MG63 (cell line): ENCODE results near the gene CASP4. TPM values are rescaled to one million over a fixed set of nuclear protein-coding genes. Genes with fewer than 3 reads are reported as not detected.
"Not testable (repeated sequence)": the region's sequence is repeated elsewhere in the genome, so short reads cannot be mapped to it uniquely, and the experiment has no call there.

Experiments used
- DNase-seq: peaks from one replicate; pipeline ENCODE4 v3.0.0-alpha.2; 2020
- H3K27me3 ChIP-seq: fragments of 250-450 bp; sonication (Bioruptor Pico); 2 replicates; pipeline ENCODE4 v1.5.1; 2020; ENCODE audit warnings: mild to moderate bottlenecking, moderate library complexity
- H3K36me3 ChIP-seq: fragments of 250-450 bp; sonication (Bioruptor Pico); 2 replicates; pipeline ENCODE4 v1.5.1; 2020; ENCODE audit warnings: mild to moderate bottlenecking, moderate library complexity
- H3K4me3 ChIP-seq: fragments of 250-450 bp; sonication (Bioruptor Pico); 2 replicates; pipeline ENCODE4 v1.5.1; 2020; ENCODE audit warnings: mild to moderate bottlenecking, moderate library complexity
- H3K9me3 ChIP-seq: fragments of 250-450 bp; sonication (Bioruptor Pico); 2 replicates; pipeline ENCODE4 v1.5.1; 2020; ENCODE audit warnings: mild to moderate bottlenecking, moderate library complexity
- total RNA-seq: library from RNA; depleted of rRNA; stranded (reverse); fragments of >200 nt; shearing (Covaris generic); gene quantifications from 2 replicates; pipeline ENCODE4 v1.2.3, GENCODE V29; 2014; ENCODE audit warnings: low replicate concordance

Gene CASP4
- total RNA-seq, 1 experiment from 2014 or later, result 64.4 TPM

DNA sequence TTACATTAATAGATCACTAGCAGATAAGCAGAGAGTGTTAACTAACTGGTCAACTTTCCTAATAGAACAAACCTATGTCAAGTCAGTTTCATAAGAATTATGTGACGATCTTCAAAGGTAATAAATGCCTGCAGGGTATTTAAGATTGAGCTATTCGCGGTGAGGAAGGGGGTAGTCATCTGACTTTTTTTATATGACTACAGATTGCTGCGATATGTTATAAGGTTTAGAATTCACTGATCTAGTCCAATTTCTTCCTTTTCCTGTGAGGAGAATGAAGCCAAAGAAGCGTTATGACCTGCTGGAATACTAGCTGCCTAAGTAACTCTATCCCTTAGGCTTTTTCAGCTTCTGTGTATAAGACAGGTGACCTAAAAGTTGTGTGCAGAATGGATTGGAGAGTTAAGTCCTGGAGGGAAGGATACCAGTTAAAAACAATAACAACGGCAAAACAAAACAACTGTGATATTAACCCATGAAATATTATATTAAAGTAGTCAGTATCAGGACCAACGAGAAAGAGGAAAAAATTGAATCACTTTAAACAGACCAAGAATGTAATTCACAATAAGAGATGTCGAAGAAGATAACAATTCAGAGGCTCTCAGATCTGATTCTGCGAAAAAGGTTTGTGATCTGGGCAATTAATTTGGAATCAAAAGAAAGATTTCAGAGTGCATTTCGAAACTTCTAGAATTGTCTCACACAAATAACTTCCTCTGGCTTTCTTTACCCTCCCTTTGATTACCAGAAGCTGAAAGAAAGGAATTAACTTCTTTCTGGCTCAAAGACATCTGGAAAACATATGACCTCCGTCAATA is 630 bp downstream of the CASP4 start:
- H3K27me3 ChIP-seq, result no peaks in the 10 kb centered on the region
- no peaks in the 10 kb centered on the region for H3K36me3 ChIP-seq
- no peak for DNase-seq
- H3K9me3 ChIP-seq, result no peaks in the 10 kb centered on the region
- H3K4me3 ChIP-seq, result peak overlapping the region; percentile 62

DNA sequence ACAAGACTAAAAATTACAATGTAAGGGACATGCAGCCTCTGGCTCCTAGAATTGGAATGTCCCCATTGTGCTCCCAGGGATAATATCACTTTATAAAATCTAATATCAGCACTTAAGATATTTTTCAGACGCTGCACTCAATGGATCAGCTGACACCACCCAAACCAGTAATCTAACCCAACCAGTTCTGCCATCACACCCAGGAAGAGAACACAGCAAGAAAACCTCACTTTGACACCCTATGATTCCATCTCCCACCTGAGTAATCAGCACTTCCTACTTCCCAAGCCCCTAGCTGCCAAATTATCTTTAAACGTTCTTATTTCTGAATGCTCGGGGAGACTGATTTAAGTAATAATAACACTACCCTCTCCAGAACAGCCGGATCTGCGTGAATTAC is 2.6 kb downstream of the CASP4 start:
- no peak for DNase-seq
- Histone ChIP-seq H3K9me3 (no peaks in the 10 kb centered on the region), H3K27me3 (no peaks in the 10 kb centered on the region), H3K36me3 (peaks cover 2% of the 10 kb centered on the region; the same call in 1 of the 2 replicates), H3K4me3 (no peak overlapping the region)

DNA sequence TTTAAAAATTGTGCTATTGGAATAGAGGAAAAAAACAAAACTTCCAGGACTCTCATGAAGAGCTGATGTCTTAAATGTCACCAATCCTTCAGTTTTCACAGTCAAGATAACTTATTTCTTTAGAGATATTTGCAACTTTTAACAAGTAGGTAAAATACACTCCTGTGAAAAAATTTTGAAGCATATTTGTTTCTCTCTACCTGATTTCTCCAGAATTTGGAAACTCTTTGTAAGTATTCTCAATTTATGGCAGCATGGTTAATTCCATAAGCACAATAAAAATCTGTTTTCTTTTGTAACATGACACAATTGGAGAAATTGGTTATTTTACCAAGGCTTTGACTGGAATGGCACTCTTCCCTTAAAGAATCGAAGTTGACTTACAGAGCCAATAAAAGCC is 4.1 kb downstream of the CASP4 start:
- no peaks in the 10 kb centered on the region for H3K9me3 ChIP-seq
- H3K36me3 ChIP-seq, result peaks cover 2% of the 10 kb centered on the region; the same call in 1 of the 2 replicates
- no peak for DNase-seq
- H3K4me3 ChIP-seq, result no peak overlapping the region
- H3K27me3 ChIP-seq, result no peaks in the 10 kb centered on the region

DNA sequence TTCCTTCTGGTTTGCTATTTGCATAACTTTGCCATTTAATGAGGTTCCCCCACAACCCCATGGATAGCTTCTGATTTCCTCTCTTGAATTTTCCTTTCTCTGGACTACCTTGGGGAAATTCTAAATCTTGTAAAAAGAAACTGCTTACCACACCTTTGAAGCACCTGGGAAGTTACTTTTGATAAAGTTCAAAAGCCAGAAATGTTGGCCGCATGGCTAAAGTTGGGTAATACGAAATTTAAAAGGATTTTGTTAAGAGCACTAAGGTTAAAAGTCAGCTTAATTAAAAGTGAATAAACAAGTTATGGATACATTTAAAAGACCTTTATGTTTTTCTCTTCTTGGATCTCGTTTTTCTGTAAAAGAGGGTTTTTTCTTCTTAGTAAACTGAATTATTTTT is 5.5 kb downstream of the CASP4 start:
- no peaks in the 10 kb centered on the region for H3K27me3 ChIP-seq
- no peaks in the 10 kb centered on the region for H3K9me3 ChIP-seq
- no peak overlapping the region for H3K4me3 ChIP-seq
- DNase-seq, result no peak
- H3K36me3 ChIP-seq, result peaks cover 2% of the 10 kb centered on the region; the same call in 1 of the 2 replicates

DNA sequence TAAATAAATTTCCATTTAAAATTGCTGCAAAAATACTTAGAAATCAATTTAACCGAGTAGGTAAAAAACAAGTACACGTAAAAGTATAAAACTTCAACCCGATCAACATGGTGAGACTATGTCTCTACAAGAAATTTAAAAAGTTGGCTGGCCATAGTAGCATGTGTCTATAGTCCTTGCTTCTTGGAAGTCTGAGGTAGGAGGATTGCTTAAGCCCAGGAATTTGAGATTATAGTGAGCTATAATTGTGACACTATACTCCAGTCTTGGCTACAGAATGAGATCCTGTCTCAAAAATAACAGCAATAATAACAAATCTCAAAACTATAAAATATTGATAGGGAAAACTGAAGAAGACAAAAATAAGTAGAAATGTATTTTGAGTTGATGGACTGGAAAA is 11.1 kb downstream of the CASP4 start:
- no peaks in the 10 kb centered on the region for H3K9me3 ChIP-seq
- H3K36me3 ChIP-seq, result peaks cover 17% of the 10 kb centered on the region
- no peaks in the 10 kb centered on the region for H3K27me3 ChIP-seq
- DNase-seq, result no peak
- H3K4me3 ChIP-seq, result no peak overlapping the region

DNA sequence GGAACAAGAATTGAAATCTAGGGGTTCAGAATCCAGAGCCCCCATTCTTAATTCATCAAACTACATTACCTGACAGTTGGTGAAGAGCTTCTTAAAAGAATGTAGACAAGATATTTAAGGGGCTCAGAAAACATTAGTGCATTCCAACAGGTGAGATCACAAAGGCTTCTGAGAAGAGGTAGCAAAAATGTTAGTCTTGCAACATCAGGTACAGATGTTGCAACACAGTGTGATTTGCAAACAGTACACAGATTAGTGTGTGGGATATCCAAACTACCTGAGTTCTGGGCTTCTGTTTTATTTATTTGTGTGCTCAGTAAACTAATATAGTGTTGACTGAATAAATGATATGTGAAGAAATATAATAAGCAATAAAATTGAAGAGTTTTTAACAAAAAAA is 11.8 kb downstream of the CASP4 start:
- Histone ChIP-seq H3K4me3 (no peak overlapping the region), H3K27me3 (no peaks in the 10 kb centered on the region), H3K36me3 (peaks cover 17% of the 10 kb centered on the region), H3K9me3 (no peaks in the 10 kb centered on the region)
- no peak for DNase-seq

DNA sequence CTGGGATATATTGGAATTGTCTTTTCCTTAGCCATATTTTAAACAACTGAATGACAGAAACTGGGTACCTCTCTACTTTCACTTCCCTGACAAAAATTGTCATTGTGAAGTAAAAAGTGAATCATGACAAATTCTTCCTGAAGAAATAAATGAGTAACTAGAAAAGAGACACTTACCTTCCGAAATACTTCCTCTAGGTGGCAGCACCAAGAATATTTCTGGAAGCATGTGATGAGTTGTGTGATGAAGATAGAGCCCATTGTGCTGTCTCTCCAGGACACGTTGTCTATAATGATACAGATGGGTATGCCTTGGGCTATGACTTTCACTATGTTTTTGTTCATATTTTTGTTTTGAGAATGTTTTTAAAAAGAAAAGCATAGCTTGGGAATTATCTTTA is 21.5 kb downstream of the CASP4 start:
- peaks cover 32% of the 10 kb centered on the region for H3K36me3 ChIP-seq
- no peaks in the 10 kb centered on the region for H3K27me3 ChIP-seq
- no peaks in the 10 kb centered on the region for H3K9me3 ChIP-seq
- no peak overlapping the region for H3K4me3 ChIP-seq
- peak; percentile 4 for DNase-seq

DNA sequence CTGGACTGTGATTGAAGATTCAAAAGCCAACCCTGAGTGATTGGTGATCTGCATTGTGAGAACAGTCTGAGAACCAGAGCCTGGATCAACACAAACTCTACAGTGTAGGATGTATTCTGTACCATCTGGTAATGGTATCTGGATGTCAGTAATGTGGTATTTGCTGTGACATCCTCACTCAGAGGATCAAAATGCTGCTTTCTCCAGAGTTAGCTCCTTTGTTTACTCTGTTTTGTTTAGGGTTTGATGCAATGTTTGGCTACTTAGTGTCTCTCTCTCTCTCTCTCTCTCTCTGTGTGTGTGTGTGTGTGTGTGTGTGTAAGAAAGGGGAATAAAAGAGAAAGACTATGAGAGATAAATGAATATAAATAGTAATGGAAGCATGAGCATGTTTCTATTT is 24.3 kb downstream of the CASP4 start:
- H3K36me3 ChIP-seq, result peaks cover 14% of the 10 kb centered on the region
- H3K9me3 ChIP-seq, result no peaks in the 10 kb centered on the region
- DNase-seq, result no peak
- no peaks in the 10 kb centered on the region for H3K27me3 ChIP-seq
- no peak overlapping the region for H3K4me3 ChIP-seq

DNA sequence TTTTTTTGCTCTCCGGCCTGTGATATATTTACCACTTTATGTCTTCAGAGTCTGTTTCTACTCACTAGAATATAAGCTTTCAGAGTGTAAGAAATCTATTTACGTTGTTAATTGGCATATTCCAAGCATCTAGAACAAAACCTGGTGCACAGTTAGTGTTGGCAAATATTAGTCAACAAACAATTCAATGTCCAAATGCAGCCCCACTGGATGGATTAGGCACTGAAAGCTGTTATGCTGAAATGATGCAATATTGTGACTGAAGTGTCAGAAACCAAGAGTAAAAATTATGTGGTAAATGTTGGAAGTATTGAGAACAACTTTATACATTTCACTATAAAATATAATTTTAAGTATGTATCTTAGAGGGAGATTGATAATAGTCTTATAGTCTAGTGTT is 24.8 kb downstream of the CASP4 start:
- H3K9me3 ChIP-seq, result no peaks in the 10 kb centered on the region
- DNase-seq, result no peak
- H3K4me3 ChIP-seq, result no peak overlapping the region
- H3K27me3 ChIP-seq, result no peaks in the 10 kb centered on the region
- peaks cover 10% of the 10 kb centered on the region for H3K36me3 ChIP-seq

DNA sequence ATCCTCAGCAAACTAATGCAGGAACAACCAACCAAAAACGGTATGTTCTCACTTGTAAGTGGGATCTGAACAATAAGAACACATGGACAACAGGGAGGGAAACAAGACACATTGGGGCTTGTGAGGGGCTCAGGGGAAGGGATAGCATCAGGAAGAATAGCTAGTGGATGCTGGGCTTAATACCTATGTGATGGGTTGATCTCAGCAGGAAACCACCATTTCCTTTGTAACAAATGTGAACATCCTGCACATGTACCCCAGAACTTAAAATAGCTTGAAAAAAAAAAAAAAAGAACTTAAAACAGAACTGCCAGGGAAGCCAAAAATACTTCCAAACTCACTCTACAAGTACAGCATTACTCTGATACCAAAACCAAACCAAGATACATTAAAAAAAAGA is 33.8 kb downstream of the CASP4 start:
- H3K4me3 ChIP-seq, result no peak overlapping the region
- DNase-seq, result no peak
- no peaks in the 10 kb centered on the region for H3K27me3 ChIP-seq
- H3K9me3 ChIP-seq, result no peaks in the 10 kb centered on the region
- H3K36me3 ChIP-seq, result no peaks in the 10 kb centered on the region

DNA sequence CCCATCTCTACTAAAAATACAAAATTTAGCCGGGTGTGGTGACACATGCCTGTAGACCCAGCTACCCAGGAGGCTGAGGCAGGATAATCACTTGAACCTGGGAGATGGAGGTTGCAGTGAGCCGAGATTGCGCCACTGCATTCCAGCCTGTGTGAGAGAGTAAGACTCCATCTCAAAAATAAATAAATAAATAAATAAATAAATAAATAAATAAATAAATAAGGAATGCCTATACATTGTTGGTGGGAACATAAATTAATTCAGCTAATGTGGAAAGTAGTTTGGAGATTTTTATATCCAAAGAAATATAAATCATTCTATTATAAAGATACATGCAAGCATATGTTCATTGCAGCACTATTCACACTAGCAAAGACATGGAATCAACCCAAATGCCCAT is 34.3 kb downstream of the CASP4 start:
- not testable (repeated sequence) for H3K27me3 ChIP-seq, H3K9me3 ChIP-seq, H3K36me3 ChIP-seq, DNase-seq, H3K4me3 ChIP-seq

DNA sequence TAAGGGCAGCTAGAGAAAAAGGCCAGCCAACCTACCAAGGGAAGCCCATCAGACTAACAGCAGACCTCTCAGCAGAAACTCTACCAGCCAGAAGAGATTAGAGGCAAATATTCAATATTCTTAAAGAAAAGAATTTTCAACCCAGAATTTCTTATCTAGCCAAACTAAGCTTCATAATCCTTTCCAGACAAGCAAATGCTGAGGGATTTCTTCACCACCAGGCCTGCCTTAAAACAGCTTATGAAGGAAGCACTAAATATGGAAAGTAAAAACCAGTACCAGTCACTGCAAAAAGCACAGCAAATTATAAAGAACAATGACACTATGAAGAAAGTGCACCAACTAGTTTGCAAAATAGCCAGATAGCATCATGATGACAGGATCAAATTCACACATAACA is 39.6 kb downstream of the CASP4 start:
- Histone ChIP-seq H3K36me3 (no peaks in the 10 kb centered on the region), H3K9me3 (no peaks in the 10 kb centered on the region), H3K4me3 (no peak overlapping the region), H3K27me3 (no peaks in the 10 kb centered on the region)
- DNase-seq, result no peak

DNA sequence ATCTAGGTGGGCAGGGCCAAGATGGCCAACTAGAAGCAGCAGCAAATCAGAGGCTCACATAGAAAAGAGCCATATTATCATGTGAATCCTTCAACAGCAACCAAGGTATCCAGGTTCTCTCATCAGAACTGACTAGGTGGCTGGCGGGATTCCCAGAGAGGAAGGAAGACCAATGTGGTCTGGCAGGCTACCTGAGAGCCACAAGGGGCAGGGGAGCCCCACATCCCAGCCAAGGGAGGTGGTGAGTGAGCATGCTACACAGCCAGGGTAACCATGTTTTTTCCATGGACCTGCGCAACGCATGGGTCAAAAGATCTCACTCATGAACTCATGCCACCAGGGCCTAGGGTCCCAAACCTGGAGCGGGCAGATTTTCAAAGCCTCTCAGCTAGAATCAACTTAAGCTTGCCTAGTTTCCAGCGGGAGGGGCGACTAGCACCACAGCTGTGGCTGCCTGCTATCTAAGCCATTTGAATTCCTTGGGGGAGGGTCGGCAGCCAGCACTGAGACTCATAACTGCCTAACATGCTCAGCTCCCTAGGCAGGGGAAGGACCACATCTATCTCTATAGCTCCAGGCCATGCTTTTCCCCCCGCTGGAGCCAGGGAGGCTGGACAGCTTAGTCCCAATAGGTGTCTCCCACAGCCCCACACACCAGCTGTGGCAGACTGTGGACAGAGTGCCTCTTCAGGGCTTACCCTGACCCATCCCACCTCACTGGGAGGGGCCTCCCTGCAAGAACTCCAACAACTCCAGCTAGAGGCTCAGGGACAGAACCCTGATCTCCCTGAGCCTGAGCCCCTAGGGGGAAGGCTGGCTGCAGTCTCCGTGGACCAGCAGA is 41.4 kb downstream of the CASP4 start:
- Histone ChIP-seq H3K36me3 (no peaks in the 10 kb centered on the region), H3K4me3 (no peak overlapping the region), H3K9me3 (no peaks in the 10 kb centered on the region; the same call in 1 of the 2 replicates), H3K27me3 (no peaks in the 10 kb centered on the region)
- no peak for DNase-seq

DNA sequence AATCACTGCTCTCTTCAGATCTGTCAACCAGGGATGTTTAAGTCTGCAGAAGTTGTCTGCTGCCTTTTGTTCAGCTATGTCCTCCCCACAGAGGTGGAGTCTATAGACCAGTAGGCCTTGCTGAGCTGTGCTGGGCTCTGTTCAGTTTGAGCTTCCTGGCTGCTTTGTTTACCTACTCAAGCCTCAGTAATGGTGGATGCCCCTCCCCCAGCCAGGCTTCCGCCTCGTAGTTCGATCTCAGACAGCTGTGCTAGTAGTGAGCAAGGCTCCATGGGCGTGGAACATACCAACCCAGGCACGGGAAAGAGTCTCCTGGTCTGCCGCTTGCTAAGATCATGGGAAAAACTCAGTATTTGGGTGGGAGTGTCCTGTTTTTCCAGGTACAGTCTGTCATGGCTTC is 42.5 kb downstream of the CASP4 start:
- DNase-seq, result no peak
- no peak overlapping the region for H3K4me3 ChIP-seq
- H3K9me3 ChIP-seq, result no peaks in the 10 kb centered on the region; the same call in 1 of the 2 replicates
- H3K36me3 ChIP-seq, result no peaks in the 10 kb centered on the region
- H3K27me3 ChIP-seq, result no peaks in the 10 kb centered on the region

DNA sequence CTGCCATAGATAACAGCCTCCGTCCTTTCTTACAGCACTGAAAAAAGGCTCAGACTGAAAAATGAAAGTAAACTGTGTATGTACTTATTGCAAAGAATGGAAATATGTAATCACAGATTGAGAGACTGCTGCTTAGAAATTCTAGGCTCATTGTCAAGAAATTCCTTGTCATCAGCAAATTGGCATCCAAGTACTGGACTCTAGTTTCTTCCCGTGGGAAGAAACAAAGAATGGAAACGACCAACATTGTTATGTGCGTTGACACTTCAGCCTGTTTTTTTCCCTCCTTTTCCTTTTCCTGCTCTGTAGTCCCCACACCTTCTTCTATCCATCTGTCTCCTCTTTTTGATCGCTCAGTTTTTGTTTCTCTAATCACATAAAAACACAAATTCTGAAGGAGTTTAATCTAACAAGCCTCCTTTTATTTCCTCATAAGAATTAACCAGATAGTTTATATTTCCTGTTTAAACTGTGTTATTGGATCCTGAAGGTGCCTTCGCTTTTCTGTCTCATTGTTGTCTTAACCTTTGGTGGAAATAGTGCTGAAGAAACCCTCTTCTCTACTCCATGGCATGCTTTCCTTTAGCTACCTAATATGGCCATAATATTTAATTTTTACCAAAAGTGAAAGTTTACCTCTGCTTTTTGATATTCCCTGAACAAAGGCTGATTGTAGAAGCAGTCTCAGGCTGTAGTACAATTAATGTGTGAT is 50.1 kb downstream of the CASP4 start:
- Histone ChIP-seq H3K36me3 (no peaks in the 10 kb centered on the region), H3K9me3 (no peaks in the 10 kb centered on the region; the same call in 1 of the 2 replicates), H3K4me3 (peak overlapping the region; percentile 45), H3K27me3 (no peaks in the 10 kb centered on the region)
- DNase-seq, result no peak

DNA sequence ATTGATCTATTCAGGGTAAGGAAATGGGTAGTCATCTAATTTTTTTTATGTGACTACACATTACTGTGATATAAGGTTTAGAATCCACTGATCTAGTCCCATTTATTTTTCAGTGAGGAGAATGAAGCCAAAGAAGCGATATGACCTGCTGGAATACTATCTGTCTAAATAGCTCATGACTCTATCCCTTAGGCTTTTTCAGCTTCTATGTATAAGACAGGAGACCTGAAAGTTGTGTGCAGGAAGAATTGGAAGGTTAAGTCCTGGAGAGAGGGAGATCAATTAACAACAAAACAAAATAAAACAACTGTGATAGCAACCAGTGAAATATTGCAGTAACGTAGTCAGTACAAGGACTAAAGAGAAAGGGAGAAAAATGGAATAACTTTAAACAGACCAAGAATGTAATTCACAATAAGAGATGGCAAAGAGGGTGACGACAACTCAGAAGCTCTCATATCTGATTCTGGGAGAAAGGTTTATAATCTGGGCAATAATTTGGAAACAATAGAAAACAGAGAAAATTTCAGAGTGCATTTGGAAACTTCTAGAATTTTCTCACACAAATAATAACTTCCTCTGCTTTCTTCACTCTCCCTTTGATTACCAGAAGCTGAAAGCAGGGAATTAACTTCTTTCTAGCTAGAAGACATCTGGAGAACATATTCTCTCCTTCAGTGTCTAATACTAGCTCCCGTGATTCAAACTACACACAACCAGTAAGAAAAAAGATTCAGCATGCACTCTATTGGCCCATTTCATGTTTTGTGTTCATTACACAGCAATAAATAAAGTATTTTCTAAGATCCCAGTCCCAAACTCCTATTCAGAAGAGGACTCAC is 50.9 kb downstream of the CASP4 start:
- Histone ChIP-seq H3K9me3 (no peaks in the 10 kb centered on the region), H3K36me3 (no peaks in the 10 kb centered on the region), H3K27me3 (no peaks in the 10 kb centered on the region), H3K4me3 (peak overlapping the region; percentile 45)
- DNase-seq, result no peak
